Keratinocyte (primary cell): ENCODE measurements around the gene SIGLEC8. TPM values are rescaled to one million over a fixed set of nuclear protein-coding genes. Genes with fewer than 3 reads are reported as not detected.

Experiments used
- DNase-seq: peaks from one replicate; pipeline ENCODE4 v3.0.0-alpha.2; 2011; ENCODE audit warnings: low read depth, missing footprints, low spot score
- FAIRE-seq: peaks from 2 replicates; lab custom pipeline; 2011; peaks lifted over from hg19 to GRCh38; lab: Jason Lieb, UNC
- H2AFZ ChIP-seq: 2 replicates; pipeline ENCODE4 v1.6.0; 2012; ENCODE audit warnings: low read length, control low read depth, inconsistent platforms; ENCODE audit not compliant: control insufficient read depth
- H3K27ac ChIP-seq: 2 replicates; pipeline ENCODE4 v1.5.1; 2011; ENCODE audit warnings: low read length; ENCODE audit not compliant: control insufficient read depth, insufficient read depth
- H3K27me3 ChIP-seq: 3 replicates; pipeline ENCODE4 v1.6.0; 2011; ENCODE audit warnings: low read length; ENCODE audit not compliant: control insufficient read depth, insufficient read depth; ENCODE audit errors: extremely low read depth
- H3K36me3 ChIP-seq, 2 experiments: 2 replicates in 1 of 2; 3 replicates in 1 of 2; pipeline ENCODE4 v1.5.1; 2011; ENCODE audit warnings: low read length in 2 of 2, mild to moderate bottlenecking in 1 of 2; ENCODE audit not compliant: control insufficient read depth in 2 of 2, insufficient read depth in 2 of 2; ENCODE audit errors: extremely low read depth in 1 of 2
- H3K4me1 ChIP-seq: 3 replicates; pipeline ENCODE4 v1.5.1; 2011; ENCODE audit warnings: low read length; ENCODE audit not compliant: control insufficient read depth, insufficient read depth; ENCODE audit errors: extremely low read depth
- H3K4me2 ChIP-seq: 3 replicates; pipeline ENCODE4 v1.6.0; 2011; ENCODE audit warnings: low read depth, low read length; ENCODE audit not compliant: control insufficient read depth, insufficient read depth; ENCODE audit errors: extremely low read depth
- H3K4me3 ChIP-seq, 3 experiments: fragments of 200-600 bp in 1 of 3; sonication (generic) in 1 of 3; 2 replicates in 2 of 3; 3 replicates in 1 of 3; pipeline ENCODE4 v1.5.1; 2011 to 2016; ENCODE audit warnings: low read length in 3 of 3, mild to moderate bottlenecking in 3 of 3, control low read depth in 2 of 3, inconsistent platforms in 1 of 3, low read depth in 1 of 3, mixed read lengths in 1 of 3, mixed run types in 1 of 3, moderate library complexity in 1 of 3; ENCODE audit not compliant: control insufficient read depth in 2 of 3, insufficient read depth in 2 of 3; ENCODE audit errors: extremely low read depth in 1 of 3
- H3K79me2 ChIP-seq: 2 replicates; pipeline ENCODE4 v1.6.0; 2012; ENCODE audit warnings: low read length; ENCODE audit not compliant: control insufficient read depth, insufficient read depth
- H3K9ac ChIP-seq: 3 replicates; pipeline ENCODE4 v1.6.0; 2011; ENCODE audit warnings: low read length; ENCODE audit not compliant: control insufficient read depth, insufficient read depth; ENCODE audit errors: extremely low read depth
- H3K9me1 ChIP-seq: 3 replicates; pipeline ENCODE4 v1.6.0; 2011; ENCODE audit warnings: low read length; ENCODE audit not compliant: control insufficient read depth, insufficient read depth; ENCODE audit errors: extremely low read depth
- H3K9me3 ChIP-seq: 2 replicates; pipeline ENCODE4 v1.5.1; 2012; ENCODE audit warnings: low read depth, low read length; ENCODE audit not compliant: control insufficient read depth
- H4K20me1 ChIP-seq: 3 replicates; pipeline ENCODE4 v1.6.0; 2011; ENCODE audit warnings: low read length; ENCODE audit not compliant: control insufficient read depth, insufficient read depth; ENCODE audit errors: extremely low read depth
- CTCF ChIP-seq, 3 experiments: IDR thresholded peaks in 1 of 3; conservative IDR thresholded peaks in 1 of 3; optimal IDR thresholded peaks in 1 of 3; 2 replicates in 2 of 3; 3 replicates in 1 of 3; pipeline versions ENCODE3 to v1.5.1; 2011; ENCODE audit warnings: low read length in 3 of 3, mild to moderate bottlenecking in 3 of 3, moderate library complexity in 2 of 3, control low read depth in 1 of 3, inconsistent platforms in 1 of 3; ENCODE audit not compliant: insufficient read depth in 2 of 3; ENCODE audit errors: extremely low read depth in 1 of 3
- EZH2 ChIP-seq: IDR thresholded peaks from one replicate; pipeline ENCODE4 v1.6.1; 2012; ENCODE audit warnings: inconsistent platforms, mild to moderate bottlenecking, low read length, moderate library complexity
- dilution Hi-C: fragments of 300-500 bp; cut with MboI; formaldehyde crosslinking; loops from one replicate; pipeline ENCODE4 v1.7.0; 2020; ENCODE audit warnings: low sequenced_read_pairs; ENCODE audit not compliant: extremely low pct_ligation_motif_present
- polyA plus RNA-seq, 5 experiments: library from polyadenylated mRNA; depleted of rRNA in 3 of 5; stranded (reverse) in 3 of 5; stranded (forward) in 1 of 5; unstranded in 1 of 5; fragments of >200 nt; gene quantifications; 1 replicate in 1 of 5; 2 replicates in 3 of 5; 3 replicates in 1 of 5; pipeline versions ENCODE4 v1.2.1 to v1.2.3, GENCODE V29; 2011 to 2012; ENCODE audit warnings: missing spikeins in 2 of 5, low read depth in 1 of 5, low replicate concordance in 1 of 5

SIGLEC8 gene
- polyA plus RNA-seq, 1 donor (not counting 4 experiments of a cell fraction or from before 2014, with no cell fraction given) = not detected

GRCh38 chr19:51418707-51419106 lies 39.5 kb downstream of the SIGLEC8 start:
- H3K27me3 ChIP-seq = no peaks in the 10 kb centered on the region
- no peak for DNase-seq
- no peaks in the 10 kb centered on the region for H3K79me2 ChIP-seq
- no peak overlapping the region for H3K4me2 ChIP-seq
- no peaks in the 10 kb centered on the region for H3K36me3 ChIP-seq
- TF ChIP-seq CTCF (optimal IDR thresholded peaks at IDR 0.05 in 1 of 3, IDR thresholded peaks at IDR 0.05 in 1 of 3, conservative IDR thresholded peaks at IDR 0.05 in 1 of 3; ENCODE audit: extremely low read depth in 1 of 3, insufficient read depth in 2 of 3, low read length in 3 of 3) (no peak), EZH2 (no peak)
- dilution Hi-C loops = no loop called here
- no peak overlapping the region for H3K4me3 ChIP-seq
- no peaks in the 10 kb centered on the region for H3K9me1 ChIP-seq
- H3K9ac ChIP-seq = no peak overlapping the region
- H4K20me1 ChIP-seq = no peaks in the 10 kb centered on the region
- H3K27ac ChIP-seq = no peak overlapping the region
- no peaks in the 10 kb centered on the region for H3K4me1 ChIP-seq
- H2AFZ ChIP-seq = no peak overlapping the region
- FAIRE-seq = no peak
- H3K9me3 ChIP-seq = no peaks in the 10 kb centered on the region

GRCh38 chr19:51417810-51418157 lies 40.5 kb downstream of the SIGLEC8 start:
- H3K27ac ChIP-seq = no peak overlapping the region
- no peaks in the 10 kb centered on the region for H3K9me1 ChIP-seq
- FAIRE-seq = no peak
- no peaks in the 10 kb centered on the region for H3K9me3 ChIP-seq
- H3K4me2 ChIP-seq = no peak overlapping the region
- H3K4me1 ChIP-seq = no peaks in the 10 kb centered on the region
- H3K27me3 ChIP-seq = no peaks in the 10 kb centered on the region
- no peak overlapping the region for H3K9ac ChIP-seq
- no peaks in the 10 kb centered on the region for H4K20me1 ChIP-seq
- no peaks in the 10 kb centered on the region for H3K79me2 ChIP-seq
- no peak overlapping the region for H2AFZ ChIP-seq
- H3K36me3 ChIP-seq = no peaks in the 10 kb centered on the region
- H3K4me3 ChIP-seq = no peak overlapping the region
- DNase-seq = no peak
- TF ChIP-seq EZH2 (no peak), CTCF (optimal IDR thresholded peaks at IDR 0.05 in 1 of 3, IDR thresholded peaks at IDR 0.05 in 1 of 3, conservative IDR thresholded peaks at IDR 0.05 in 1 of 3; ENCODE audit: extremely low read depth in 1 of 3, insufficient read depth in 2 of 3, low read length in 3 of 3) (no peak)
- dilution Hi-C loops = no loop called here
